NOMO-1 treated with DMSO at 0.1 percent for 48 hours (cell line): ENCODE data around the gene PLN.

Source experiments
- DNase-seq: peaks from one replicate; lab custom pipeline; 2025; ENCODE audit not compliant: unreplicated experiment; lab: John Stamatoyannopoulos, UW

Gene PLN

DNA sequence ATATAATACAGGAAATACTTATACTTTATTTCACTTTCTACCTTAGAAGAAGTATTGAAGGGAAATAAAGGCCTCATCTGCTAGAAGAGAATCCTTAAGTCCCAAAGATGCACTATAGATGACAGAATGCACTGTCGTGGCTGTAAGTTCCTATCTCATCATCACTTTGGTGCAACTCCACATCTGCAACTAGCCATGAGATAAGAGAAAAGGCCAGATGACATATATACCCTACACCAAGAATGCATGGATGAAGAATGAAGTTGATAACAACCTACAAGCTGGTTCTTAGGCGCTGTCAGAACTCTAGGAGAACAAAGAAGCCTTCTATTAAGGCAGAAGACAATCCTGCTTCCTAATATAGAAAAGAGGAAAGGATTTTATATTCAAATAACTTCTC is 11.6 kb upstream of the PLN start:
- no peak for DNase-seq

DNA sequence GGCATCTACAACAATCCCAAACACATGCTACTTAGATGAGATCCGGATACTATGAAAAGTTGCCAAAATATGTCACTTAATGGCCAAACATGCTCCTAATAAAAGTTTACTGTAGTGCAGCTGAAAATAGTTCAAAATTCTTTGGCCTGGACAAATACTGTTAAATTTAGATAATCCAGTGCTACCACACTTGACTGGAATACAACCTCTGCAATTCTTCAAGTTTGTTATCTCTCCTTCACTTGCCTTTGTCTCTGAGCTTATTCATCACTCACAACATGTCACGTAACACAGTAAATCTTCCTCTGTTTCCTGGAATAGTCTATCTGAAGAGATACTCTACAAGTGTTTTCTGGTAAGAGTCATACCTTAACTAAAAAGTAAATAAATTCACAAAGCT is 10.5 kb upstream of the PLN start:
- DNase-seq, result no peak

DNA sequence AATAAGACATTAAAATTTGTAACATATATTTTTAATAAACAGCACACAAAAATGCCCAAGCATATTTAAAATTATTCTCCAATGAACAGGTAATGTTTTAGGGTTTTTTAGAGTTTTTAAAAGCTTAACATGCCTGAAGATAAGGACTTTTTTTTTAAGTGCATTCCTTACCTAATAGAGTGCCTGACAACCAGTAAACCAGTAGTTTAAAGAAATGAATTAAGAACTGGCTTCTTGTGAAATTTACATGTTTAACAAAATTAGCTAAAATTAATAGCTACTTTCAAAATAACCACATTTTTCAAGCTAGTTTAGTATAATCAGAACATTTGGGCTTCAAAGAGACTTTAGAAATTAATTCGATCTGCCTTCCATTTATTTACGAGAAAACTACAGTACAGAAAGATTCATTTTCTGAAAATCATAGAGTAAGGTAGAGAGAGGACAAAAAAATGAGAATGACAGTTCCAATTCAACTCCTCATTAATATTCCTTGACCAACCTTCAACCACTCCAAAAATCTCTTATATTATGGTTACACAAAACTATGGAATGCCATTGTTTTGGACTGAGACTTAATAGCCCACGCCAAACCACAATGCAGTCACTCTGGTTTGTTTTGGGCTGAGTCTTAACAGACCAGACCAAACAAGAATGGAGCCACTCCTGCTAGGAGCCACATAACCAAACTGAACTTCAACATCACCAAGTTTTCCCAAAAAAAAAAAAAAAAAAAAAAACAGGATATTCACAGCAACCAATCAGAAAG is 5.7 kb upstream of the PLN start:
- no peak for DNase-seq

GRCh38 chr6:118544105-118544504 is 4.0 kb upstream of the PLN start:
- no peak for DNase-seq

DNA sequence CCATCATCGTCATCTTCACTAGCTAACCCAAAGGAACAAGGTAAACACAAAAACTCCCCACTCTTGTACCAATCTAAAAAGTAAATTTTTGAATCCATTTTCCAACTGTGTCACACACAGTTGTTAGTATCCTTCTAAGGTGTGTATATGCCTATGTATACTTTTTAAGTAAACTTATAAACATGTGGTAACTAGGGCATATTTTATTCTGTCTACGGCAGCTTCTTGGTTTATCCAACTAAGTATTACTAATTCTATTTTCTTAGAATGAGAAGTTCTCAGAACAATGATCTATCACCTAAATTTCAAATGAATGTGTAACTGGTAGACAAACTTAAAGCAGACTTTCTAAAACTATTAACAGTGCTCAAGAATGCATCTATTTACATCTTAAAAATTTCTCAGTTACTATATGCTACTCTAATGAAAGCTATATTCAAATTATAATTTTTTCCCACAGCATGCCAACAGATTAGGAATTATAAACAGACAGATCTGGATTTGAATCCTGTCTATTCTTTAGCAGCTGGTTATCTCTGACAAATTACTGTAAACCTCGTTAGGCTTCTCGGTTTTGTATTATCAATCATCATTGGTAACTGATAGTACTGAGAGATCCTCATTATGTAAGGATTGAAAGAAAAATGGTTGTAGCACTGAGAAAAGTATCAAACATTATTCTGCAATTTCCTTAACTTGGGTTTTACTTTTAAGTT is 1.8 kb upstream of the PLN start:
- no peak for DNase-seq

DNA sequence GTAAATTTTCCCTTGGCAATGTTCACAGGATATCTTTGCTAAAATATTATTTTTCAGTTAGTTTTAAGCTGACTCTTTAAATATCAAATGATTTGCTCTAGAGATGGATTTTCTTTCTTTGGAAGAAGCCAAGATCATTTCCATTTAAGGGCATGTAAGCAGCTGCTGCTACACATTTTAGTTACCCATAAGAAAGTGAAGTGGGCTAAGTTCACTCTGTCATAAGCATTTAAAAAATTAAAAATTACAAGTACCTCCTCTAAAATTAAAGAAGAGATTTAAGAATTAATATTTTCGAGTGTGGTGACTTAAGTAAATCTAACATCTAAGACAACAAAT is 1.2 kb upstream of the PLN start:
- no peak for DNase-seq

- DNase-seq, result no peak
These were observed 517 bp downstream of the PLN start for GRCh38 chr6:118548613-118549012.

DNA sequence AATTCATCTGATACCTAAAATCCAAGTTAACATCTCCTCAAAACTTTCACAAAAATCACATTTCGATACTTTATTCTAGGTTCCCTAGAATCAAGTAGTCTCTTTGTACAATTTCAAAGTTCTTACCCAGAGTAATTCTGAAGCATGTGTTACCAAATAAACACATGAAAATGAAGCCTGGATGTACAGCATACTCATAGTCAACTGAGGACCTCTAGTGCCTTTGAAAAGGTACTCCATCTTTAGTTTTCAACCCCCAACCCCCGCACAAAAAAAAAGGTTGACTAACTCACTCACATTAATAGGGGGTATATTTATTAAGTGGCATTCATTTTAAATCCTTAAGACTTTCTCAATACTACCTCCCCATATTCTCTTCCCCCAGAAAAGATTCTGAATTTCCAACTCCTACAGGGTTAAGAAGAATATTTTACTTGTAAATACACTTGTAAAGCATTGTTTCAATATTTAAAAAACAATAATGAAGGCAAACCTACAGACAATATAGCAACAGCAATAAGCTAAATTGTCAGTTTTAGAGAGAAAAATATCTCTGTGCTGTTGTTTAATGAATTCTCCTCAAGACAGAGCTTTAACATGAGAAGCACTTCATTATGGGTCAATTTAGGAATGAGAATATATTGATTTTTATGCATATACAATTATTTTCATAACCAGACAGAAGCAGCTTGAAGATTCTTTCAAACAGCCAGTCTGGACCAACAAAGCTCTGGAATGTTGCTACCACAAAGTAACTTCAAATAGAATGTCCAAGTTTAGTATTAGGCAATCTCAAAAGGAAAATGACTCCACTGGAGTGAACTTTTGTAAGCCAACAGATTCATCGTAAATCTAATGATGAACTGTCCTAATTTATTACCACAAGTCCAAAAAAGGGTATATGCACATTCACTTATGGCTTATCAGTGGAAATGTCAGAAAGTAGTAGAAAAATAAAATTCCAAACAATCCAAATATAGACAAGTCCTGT is 3.3 kb downstream of the PLN start:
- DNase-seq, result peak; percentile 52

GRCh38 chr6:118553132-118553531 is 5.0 kb downstream of the PLN start:
- no peak for DNase-seq

DNA sequence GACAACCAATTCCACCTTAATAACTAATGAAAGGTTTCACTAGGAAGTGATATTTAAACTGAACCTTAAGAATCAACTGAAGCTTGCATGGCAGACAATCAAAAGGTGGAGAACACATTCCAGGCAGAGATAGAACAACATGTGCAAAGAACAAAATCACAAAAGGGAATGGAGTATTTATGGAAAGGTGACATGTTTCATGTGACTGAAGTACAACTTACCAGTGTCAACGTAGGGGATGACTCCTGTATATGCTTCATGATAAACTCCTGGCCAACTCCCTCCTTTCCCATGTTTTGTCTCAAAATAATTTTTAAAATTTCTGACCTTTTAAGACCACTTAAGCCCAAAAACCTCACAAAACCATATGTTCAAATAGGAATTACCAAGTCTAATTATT is 6.6 kb downstream of the PLN start:
- DNase-seq, result no peak

- DNase-seq, result peak; percentile 32
These were observed 10.5 kb downstream of the PLN start for GRCh38 chr6:118558464-118559217.

GRCh38 chr6:118559659-118560058 is 11.6 kb downstream of the PLN start:
- DNase-seq, result no peak

DNA sequence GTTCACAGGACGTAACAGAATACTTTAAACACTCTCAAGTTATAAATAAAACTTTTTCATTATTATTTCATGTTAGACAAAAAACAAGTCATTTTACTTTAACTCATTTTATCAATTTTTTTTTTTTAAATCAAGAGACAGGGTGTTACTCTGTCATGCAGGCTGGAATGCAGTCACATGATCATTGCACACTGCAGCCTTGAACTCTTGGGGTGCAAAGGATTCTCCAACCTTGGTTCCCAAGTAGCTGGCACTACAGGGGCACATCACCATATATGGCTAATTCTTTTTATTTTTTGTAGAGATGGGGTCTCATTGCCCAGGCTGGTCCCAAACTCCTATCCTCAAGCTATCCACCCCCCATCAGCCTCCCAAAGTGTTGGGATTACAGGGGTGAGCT is 14.2 kb downstream of the PLN start:
- no peak for DNase-seq

- no peak for DNase-seq
These were observed 14.9 kb downstream of the PLN start for GRCh38 chr6:118562959-118563358.

DNA sequence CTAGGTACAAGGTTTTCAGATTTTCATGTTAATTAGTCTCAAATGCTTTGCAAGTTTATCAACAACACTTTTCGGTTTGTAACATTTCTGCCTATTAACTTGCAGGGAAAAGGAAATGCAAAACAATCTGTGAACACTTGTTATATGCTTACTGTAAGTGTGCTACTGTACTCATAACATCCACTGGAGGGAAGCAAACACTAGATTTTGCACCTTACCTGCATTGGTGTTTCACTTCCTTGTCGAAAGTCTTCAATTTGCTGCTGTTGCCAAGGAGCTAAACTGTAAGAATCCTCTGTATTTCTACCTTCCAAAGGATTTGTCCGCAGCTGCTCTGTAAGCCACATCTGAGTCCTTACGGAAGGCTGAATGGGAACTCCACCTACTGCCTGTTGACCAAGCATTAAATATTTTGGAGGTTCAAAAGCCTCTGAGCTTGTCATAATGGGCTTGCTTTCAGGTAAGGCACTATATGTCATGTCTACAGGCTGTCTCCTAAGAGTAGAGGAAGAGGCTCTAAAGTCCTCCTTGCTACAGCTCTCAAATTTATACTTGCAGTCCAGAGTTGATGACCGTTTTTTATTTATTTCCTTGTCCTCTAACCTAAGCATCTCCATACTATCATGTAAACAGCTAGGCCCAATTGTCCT is 17.3 kb downstream of the PLN start:
- DNase-seq, result peak; percentile 50

GRCh38 chr6:118567974-118568373 is 19.9 kb downstream of the PLN start:
- no peak for DNase-seq

- no peak for DNase-seq
These were observed 21.4 kb downstream of the PLN start for GRCh38 chr6:118569498-118569897.

DNA sequence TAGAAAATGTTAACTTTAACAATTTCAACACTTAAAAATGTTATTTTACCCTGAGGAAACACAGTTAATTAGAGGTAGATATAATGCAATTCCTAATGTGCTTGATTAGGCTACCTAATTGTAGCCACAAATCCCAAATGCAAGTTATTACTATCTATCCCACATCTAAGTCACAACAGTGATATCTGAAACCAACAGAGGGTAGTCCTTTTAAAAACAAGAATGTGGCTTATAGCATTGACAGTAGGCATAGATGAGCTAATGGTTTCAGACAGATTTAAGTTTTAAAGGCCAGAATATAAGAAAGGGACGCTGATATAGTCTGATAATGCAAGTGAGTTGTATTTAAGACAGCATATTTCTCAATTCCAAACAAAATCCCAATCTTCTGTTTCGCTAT is 23.0 kb downstream of the PLN start:
- DNase-seq, result no peak

GRCh38 chr6:118574051-118574865 is 26.2 kb downstream of the PLN start:
- DNase-seq, result no peak

DNA sequence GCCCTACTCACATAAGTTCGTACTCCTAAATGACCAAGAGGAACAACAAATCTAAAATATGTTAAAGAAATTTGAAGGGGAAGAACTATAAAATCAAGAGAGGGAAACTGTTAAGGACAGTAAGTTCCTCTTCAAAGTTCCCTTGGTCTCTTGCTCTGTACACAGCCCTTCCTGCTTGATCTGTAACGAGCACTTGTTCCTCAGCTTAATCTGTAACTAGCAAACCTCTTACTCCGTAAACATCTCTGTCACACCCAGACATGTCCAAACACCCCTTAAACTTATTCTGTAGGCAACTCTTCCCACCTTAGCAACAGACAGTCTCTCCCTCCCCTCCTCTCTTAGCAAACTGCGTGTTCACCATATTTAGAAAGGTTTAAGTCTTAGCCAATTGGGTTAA is 29.9 kb downstream of the PLN start:
- no peak for DNase-seq
